ENCODE results near the gene TANGO6.
"Not testable (repeated sequence)": the region's sequence is repeated elsewhere in the genome, so short reads cannot be mapped to it uniquely, and the experiment has no call there.

Gene TANGO6

DNA sequence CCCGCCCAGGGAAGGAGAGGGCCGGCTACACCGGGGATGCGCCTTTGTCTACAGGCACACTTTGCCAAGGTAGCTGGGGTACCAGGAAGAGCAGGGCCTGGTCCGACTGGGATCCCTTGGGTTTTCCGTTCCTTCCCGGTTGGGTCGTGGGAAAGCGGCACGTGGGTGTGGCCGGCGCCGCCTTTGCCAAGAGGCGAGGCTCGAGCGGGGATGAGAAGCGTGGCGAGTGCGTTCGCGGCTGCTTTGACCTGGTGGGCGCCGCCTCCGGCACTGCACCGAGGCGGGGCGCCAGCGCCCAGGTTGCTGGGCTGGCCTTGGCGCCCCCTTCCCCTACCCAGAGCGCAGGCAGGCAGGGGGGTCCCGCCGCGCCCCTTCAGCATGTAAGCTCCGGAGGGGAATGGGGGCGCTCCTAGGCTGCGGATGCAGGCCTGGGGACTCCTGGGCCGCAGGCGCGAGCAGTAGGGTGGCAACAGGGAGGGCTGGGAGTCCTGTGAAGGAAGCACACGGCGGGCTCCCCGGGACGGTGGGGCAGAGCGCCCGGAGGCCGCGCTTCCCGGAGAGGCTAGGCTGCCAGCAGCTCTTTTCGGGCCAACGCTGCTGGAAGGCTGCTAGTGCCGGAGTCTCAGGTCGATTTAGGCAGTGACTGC lies 264.1 kb downstream of the TANGO6 start:
- DNase-seq: no peak

- DNase-seq: no peak
These were observed 265.0 kb downstream of the TANGO6 start for GRCh38 chr16:69108064-69108904.

DNA sequence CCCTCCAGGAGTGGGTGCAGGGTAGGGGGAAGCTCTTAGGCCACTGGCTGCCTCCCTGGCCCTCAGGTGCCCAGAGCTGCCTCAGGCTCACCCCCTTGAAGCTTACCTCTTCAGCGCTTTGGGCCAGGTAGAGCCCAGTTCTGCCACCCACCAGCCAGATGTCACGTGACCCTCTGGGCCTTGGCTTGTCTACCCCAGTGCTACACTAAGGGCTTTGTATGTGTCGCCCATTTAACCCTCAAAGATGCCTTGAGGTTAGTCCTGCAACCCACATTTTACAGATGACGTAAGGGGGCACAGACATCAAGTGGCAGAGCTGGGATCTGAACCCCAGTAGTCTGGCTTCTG lies 265.5 kb downstream of the TANGO6 start:
- no peak for DNase-seq

DNA sequence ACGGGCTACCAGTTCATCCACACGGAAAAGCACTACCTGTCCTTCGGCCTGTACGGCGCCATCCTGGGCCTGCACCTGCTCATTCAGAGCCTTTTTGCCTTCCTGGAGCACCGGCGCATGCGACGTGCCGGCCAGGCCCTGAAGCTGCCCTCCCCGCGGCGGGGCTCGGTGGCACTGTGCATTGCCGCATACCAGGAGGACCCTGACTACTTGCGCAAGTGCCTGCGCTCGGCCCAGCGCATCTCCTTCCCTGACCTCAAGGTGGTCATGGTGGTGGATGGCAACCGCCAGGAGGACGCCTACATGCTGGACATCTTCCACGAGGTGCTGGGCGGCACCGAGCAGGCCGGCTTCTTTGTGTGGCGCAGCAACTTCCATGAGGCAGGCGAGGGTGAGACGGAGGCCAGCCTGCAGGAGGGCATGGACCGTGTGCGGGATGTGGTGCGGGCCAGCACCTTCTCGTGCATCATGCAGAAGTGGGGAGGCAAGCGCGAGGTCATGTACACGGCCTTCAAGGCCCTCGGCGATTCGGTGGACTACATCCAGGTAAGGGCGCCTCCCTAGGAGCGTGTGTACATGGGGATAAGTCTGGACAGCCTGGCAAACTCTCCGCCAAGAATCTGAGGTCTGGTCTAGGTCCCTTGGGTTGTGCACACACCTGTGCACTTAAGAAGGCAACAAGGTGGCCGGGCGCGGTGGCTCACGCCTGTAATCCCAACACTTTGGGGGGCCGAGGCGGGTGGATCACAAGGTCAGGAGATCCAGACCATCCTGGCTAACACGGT lies 266.3 kb downstream of the TANGO6 start:
- DNase-seq: no peak

DNA sequence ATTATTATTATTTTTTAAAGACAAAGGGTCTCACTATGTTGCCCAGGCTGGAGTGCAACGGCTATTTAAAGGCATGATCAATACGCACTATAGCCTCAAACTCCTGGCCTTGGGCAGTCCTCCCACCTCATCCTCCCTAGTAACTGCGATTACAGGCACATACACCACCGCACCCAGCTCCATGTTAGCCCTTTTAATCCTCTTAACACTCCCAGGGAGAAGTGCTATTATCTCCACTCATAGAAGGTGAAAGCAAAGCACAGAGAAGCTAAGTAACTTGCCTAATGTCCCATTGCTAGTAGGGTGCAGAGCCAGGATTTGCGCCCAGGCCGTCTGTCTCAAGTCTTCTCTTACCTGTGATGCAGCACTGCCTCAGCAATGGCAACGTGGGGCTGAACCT lies 267.1 kb downstream of the TANGO6 start:
- no peak for DNase-seq

- DNase-seq: no peak
These were observed 268.0 kb downstream of the TANGO6 start for GRCh38 chr16:69111216-69111875.

GRCh38 chr16:69111876-69112230 lies 268.5 kb downstream of the TANGO6 start:
- no peak for DNase-seq

- peak in 1 of 2 experiments; percentile 35 for DNase-seq
These were observed 269.2 kb downstream of the TANGO6 start for GRCh38 chr16:69112285-69113129.

DNA sequence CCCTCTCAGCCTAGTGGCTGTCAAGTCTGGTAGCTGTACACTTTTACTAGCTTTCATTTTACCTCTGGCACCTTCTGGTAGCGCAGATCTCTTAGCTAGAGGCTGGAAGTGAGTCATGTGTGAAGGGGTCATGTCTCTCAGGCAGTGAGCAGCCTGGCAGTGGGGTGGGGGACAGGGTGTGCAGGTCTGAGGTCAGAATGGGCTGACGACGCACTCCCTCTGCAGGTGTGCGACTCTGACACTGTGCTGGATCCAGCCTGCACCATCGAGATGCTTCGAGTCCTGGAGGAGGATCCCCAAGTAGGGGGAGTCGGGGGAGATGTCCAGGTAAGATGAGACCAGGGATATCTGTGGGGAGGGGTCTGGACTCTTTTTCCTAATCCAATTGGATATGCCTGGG lies 269.9 kb downstream of the TANGO6 start:
- DNase-seq: no peak

DNA sequence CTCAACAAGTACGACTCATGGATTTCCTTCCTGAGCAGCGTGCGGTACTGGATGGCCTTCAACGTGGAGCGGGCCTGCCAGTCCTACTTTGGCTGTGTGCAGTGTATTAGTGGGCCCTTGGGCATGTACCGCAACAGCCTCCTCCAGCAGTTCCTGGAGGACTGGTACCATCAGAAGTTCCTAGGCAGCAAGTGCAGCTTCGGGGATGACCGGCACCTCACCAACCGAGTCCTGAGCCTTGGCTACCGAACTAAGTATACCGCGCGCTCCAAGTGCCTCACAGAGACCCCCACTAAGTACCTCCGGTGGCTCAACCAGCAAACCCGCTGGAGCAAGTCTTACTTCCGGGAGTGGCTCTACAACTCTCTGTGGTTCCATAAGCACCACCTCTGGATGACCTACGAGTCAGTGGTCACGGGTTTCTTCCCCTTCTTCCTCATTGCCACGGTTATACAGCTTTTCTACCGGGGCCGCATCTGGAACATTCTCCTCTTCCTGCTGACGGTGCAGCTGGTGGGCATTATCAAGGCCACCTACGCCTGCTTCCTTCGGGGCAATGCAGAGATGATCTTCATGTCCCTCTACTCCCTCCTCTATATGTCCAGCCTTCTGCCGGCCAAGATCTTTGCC lies 271.1 kb downstream of the TANGO6 start:
- DNase-seq: no peak

DNA sequence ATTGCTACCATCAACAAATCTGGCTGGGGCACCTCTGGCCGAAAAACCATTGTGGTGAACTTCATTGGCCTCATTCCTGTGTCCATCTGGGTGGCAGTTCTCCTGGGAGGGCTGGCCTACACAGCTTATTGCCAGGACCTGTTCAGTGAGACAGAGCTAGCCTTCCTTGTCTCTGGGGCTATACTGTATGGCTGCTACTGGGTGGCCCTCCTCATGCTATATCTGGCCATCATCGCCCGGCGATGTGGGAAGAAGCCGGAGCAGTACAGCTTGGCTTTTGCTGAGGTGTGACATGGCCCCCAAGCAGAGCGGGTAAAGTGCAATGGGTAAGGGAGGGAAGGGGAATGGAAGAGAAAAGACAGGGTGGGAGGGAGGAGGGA lies 271.6 kb downstream of the TANGO6 start:
- no peak for DNase-seq

DNA sequence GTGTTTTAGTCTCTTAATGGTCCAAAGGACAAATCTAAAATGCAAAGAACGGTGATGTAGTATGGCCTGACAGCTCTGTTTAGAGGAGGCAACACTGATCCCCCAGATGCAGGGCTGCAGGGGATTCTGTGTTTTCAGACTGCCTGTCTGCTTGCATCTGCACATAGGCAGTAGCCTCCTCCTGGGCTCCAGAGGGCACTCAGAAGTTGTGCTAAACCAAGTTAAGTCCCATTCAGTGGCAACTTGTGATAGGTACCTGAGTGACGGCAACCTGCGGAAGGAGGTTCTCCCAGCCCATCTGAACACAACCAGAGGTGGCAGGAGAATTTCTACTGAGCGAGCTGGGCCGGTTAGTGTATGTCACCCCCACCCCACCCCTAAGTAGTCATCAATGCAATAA lies 272.0 kb downstream of the TANGO6 start:
- no peak for DNase-seq

GRCh38 chr16:69115837-69116236 lies 272.5 kb downstream of the TANGO6 start:
- DNase-seq: no peak

DNA sequence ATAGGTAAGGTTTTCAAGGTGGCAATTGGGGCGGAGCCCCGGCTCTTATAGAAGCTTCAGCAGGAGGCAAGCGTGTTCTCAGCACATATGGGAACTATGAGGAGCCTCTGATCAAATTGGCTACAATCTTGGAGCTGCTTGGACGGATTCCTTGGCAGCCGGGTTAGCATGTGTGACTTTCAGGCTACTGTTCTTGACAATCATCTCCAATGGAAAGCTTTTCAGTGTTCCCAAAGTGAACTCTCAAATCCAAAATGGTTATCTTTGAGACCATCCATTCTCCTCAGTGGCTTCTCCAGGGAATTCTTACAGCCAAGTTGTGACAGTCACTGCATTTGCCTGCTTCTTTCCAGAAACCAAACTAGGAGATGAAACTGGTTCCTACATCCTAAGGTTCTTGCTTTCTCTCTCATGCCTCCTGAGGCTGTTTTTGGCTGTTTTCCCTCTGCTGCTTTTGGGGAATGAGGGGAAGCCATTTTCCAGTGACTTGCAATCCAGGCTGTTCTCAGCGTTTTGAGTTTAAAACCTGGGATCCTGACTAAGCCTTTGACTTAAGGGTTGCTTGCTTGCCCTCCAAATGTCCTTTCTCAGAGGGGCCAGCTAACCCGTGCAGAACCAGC lies 273.0 kb downstream of the TANGO6 start:
- DNase-seq: no peak

DNA sequence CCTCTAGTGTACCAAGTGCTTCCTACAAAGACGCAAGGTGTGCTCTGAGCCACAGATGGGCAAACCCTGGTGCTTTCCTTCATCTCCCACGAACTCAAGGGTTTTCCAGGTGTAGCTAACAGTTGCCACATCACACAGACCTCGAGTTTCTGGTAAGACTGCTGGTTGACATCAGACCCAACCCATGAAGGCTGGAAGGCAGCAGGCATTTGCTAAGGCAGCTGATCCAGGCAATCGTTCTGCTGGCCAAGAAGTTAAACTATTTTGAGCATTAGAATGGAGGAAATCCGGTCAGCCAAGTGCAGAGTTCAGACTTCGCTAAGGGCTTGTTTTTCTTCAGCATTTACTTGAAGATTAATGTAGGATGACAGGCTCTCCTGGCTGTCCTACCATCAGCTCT lies 273.6 kb downstream of the TANGO6 start:
- no peak for DNase-seq

DNA sequence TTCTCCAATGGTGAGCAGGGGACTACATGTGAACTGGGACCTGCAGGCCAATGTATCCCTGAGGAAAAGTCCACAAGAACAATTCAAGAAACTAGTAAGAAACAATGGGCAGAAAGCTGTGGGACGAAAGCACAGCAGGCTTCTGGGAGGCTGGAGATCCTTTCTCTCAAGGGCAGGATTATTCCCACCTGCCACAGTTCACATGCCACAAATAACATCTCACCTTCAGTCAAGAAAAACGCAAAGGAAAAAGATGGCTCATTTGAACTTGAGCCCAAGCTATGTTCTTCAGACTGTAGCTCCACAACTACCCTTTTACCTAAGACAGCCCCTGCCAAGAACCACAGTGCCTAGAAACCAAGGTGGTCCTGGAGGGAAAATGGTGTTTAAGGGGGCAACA lies 275.1 kb downstream of the TANGO6 start:
- DNase-seq: no peak

DNA sequence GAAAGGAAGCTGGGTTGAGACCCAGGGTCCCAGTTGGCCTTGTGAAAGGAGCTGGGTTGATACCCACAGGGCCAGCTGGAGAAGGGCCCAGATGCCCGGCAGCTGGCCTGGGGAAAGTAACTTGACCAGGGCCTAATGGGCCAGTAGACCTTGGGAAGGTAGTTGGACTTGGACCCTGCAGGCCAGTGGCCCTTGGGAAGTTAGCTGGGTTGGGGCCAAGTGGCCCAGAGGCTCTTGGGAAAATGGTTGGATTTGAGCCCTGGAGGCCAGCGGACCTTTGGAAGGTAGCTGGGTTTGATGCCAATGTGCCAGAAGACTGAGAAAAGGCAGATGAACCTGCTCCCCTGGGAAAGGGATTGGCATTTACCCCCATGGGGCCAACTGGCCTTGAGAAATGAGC lies 275.7 kb downstream of the TANGO6 start:
- no peak for DNase-seq

GRCh38 chr16:69119536-69119935 lies 276.2 kb downstream of the TANGO6 start:
- DNase-seq: no peak

GRCh38 chr16:69120096-69120664 lies 276.8 kb downstream of the TANGO6 start:
- DNase-seq: no peak

- DNase-seq: peak in 1 of 2 experiments; percentile 73
These were observed 280.6 kb downstream of the TANGO6 start for GRCh38 chr16:69123910-69124309.

GRCh38 chr16:69124406-69124805 lies 281.1 kb downstream of the TANGO6 start:
- not testable (repeated sequence) for DNase-seq

Data from SW 1271 (cell line).